ENCODE results near the gene CDH11. TPM values are rescaled to one million over a fixed set of nuclear protein-coding genes. Genes with fewer than 3 reads are reported as not detected.
A peak's percentile ranks its signal among the peaks of the same experiment; 100 is the strongest.

CDH11 gene
- total RNA-seq, 1 donor from 2014 or later: 45.2 TPM

DNA sequence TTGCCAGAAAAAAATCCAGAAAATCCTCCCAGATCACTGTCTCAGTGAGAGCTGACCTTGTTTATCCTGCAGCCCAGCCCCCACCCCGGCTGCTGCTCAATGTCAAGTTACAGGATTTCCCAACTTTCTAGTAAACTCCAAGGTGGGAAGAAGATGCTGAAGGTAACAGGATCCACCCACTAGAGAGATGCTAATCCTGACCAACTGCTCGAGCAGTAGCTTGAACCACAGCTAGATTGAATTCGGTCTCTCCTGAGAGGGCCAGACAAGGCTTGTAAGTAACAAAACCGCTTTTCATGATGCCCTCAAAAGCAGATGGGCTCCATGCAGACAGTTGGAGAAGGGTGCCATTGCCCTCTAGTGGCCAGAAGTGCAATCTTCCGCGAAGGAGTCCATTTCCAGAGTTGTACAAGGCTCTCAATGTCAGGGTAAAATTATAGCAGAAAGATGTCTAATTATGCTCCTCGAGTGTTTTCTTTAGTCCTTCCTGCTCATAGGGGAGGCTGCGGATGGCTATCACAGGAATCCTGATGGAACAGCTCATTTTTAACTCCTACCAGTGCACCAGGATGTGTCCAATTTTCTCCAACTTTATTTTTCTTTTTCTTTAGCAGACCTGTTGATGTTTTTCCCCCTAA, 3.9 kb downstream of the CDH11 start:
- Histone ChIP-seq H3K4me1 (peaks cover 44% of the 10 kb centered on the region), H3K27me3 (no peaks in the 10 kb centered on the region), H3K27ac (no peak overlapping the region), H3K9me3 (no peaks in the 10 kb centered on the region), H3K36me3 (no peaks in the 10 kb centered on the region), H3K4me3 (no peak overlapping the region)
- TF ChIP-seq POLR2AphosphoS5 (IDR thresholded peaks at IDR 0.05; ENCODE audit: insufficient read depth in 1 of 2, low read depth in 1 of 2): no peak
- TF ChIP-seq, protein P1, sequence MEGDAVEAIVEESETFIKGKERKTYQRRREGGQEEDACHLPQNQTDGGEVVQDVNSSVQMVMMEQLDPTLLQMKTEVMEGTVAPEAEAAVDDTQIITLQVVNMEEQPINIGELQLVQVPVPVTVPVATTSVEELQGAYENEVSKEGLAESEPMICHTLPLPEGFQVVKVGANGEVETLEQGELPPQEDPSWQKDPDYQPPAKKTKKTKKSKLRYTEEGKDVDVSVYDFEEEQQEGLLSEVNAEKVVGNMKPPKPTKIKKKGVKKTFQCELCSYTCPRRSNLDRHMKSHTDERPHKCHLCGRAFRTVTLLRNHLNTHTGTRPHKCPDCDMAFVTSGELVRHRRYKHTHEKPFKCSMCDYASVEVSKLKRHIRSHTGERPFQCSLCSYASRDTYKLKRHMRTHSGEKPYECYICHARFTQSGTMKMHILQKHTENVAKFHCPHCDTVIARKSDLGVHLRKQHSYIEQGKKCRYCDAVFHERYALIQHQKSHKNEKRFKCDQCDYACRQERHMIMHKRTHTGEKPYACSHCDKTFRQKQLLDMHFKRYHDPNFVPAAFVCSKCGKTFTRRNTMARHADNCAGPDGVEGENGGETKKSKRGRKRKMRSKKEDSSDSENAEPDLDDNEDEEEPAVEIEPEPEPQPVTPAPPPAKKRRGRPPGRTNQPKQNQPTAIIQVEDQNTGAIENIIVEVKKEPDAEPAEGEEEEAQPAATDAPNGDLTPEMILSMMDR (IDR thresholded peaks at IDR 0.05): peak; percentile 31 to 87 (median 73)
- peak in 1 of 2 donors; percentile 90 for DNase-seq (ENCODE audit: extremely low spot score in 2 of 2)
- intact Hi-C loops (cut with DNase I): no loop called here

DNA sequence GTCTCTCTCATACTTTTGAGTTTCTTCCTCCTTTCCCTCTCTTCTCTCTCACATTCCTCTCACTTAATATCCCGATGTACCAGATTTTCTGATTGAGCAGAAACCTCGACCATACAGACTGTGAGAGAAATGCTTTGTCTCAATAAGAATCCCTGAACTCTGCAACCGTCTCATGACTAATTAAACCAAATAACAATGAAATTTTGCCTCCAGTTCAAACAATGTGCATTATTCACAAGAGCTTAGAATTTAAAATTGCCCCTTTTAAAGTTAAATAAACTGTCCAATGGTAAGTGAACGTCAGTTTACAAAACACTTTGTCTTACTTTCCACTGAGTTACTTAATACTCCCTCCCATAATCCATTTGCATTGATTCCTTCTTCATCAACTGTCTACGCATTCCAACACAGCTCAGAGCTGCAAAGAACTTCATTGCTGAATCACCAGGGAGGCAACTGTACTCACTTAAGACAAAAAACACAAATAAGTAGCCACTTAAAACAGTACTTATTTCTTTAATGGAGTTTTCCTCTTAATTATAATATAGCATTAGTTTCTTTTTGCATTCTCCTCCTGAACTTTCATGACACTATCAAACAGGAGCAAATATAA, 4.9 kb downstream of the CDH11 start:
- Histone ChIP-seq H3K27ac (no peak overlapping the region), H3K9me3 (no peaks in the 10 kb centered on the region), H3K27me3 (no peaks in the 10 kb centered on the region), H3K4me3 (no peak overlapping the region), H3K4me1 (peaks cover 50% of the 10 kb centered on the region), H3K36me3 (no peaks in the 10 kb centered on the region)
- intact Hi-C loops (cut with DNase I): no loop called here
- TF ChIP-seq POLR2A (IDR thresholded peaks at IDR 0.05): no peak
- no peak for DNase-seq (ENCODE audit: extremely low spot score in 2 of 2)

DNA sequence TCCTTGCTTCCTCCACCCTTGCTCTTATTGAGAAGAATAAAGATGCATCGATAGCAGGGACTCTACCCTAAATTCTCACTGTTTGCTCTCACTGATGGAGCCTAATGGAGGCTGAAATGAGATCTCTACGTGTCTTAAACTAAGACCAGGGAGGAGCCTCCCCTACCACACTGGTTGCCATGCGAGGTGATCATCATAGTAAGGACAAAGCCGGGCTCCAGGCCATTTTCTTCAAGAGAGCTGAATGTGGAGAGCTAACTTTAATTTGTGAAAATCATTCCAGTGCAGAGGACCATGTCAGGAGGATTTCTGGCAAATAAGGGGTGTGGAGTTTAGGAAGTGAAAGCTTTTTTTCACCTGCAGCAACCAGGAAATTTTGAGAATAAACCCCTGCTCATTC, 5.6 kb downstream of the CDH11 start:
- Histone ChIP-seq H3K4me3 (no peak overlapping the region), H3K36me3 (no peaks in the 10 kb centered on the region), H3K4me1 (peaks cover 53% of the 10 kb centered on the region), H3K9me3 (no peaks in the 10 kb centered on the region), H3K27me3 (no peaks in the 10 kb centered on the region), H3K27ac (no peak overlapping the region)
- intact Hi-C loops (cut with DNase I): no loop called here
- TF ChIP-seq, protein P1 (IDR thresholded peaks at IDR 0.05): no peak
- TF ChIP-seq POLR2AphosphoS5 (IDR thresholded peaks at IDR 0.05; ENCODE audit: insufficient read depth in 1 of 2, low read depth in 1 of 2) (no peak), POLR2A (IDR thresholded peaks at IDR 0.05) (no peak)
- DNase-seq (ENCODE audit: extremely low spot score in 2 of 2): no peak

DNA sequence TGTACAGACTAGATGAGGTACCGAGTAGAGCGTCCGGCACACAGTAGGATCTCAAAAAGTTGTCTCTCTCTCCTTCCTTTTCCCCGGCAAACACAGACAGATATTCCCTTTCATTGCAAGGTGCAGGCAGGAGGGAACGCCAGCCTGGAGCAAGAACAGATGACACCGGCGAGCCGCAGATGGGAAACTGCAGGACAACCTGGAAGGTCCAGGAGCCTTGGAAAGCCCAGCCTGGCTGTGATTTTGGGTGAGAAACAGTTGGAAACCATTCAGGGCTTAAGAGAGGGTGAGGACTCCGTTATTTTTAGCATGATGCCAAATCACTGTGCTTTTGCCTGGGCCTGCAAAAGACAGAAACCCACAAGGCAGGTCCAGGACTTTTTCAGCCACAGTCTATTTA, 7.3 kb downstream of the CDH11 start:
- peaks cover 51% of the 10 kb centered on the region for H3K4me1 ChIP-seq
- no peak overlapping the region for H3K27ac ChIP-seq
- intact Hi-C loops (cut with DNase I): no loop called here
- H3K36me3 ChIP-seq: no peaks in the 10 kb centered on the region
- DNase-seq (ENCODE audit: extremely low spot score in 2 of 2): no peak
- no peaks in the 10 kb centered on the region for H3K27me3 ChIP-seq
- no peaks in the 10 kb centered on the region for H3K9me3 ChIP-seq
- no peak for TF ChIP-seq POLR2AphosphoS5 (IDR thresholded peaks at IDR 0.05; ENCODE audit: insufficient read depth in 1 of 2, low read depth in 1 of 2)
- TF ChIP-seq POLR2A (IDR thresholded peaks at IDR 0.05): no peak
- TF ChIP-seq, protein P1 (IDR thresholded peaks at IDR 0.05): no peak
- no peak overlapping the region for H3K4me3 ChIP-seq

DNA sequence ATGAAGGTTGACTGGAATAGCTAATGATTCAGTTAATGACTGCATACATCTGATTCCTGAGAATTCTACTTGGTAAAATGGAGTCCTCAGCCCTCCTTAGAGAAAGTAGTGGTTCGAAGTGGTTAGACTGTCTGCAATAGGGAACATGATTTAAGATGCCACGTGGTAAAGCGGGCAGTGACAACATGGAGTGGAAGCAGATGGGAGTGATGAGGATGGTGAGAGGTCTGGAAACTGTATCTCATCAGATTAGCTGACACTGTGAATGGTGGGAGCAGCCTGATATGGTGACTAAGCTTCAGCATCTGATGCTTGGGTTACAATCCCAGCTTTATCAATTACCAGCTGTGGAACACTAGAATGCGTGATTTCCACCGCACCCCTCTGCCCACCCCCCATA, 8.4 kb downstream of the CDH11 start:
- H3K36me3 ChIP-seq: no peaks in the 10 kb centered on the region
- no peak overlapping the region for H3K27ac ChIP-seq
- peaks cover 46% of the 10 kb centered on the region for H3K4me1 ChIP-seq
- H3K9me3 ChIP-seq: no peaks in the 10 kb centered on the region
- no peak for DNase-seq (ENCODE audit: extremely low spot score in 2 of 2)
- intact Hi-C loops (cut with DNase I): no loop called here
- TF ChIP-seq, protein P1 (IDR thresholded peaks at IDR 0.05): no peak
- no peaks in the 10 kb centered on the region for H3K27me3 ChIP-seq
- no peak overlapping the region for H3K4me3 ChIP-seq

Measured in vagina (tissue), 2 donors.